Measurements from ENCODE around the gene SRGN. TPM values are rescaled to one million over a fixed set of nuclear protein-coding genes. Genes with fewer than 3 reads are reported as not detected.

SRGN gene
- total and polyA plus RNA-seq, 2 of the 13 experiments (the other 11 are each of a cell fraction or from before 2014, with no cell fraction given), result 0.09 TPM; not detected in 1

- TF ChIP-seq ZNF513 (CRISPR knock-in tag; conservative IDR thresholded peaks at IDR 0.05) (no peak), SIX4 (CRISPR knock-in tag; IDR thresholded peaks at IDR 0.05) (no peak), SRSF1 (optimal IDR thresholded peaks at IDR 0.05; ENCODE audit: low read depth, low read length) (peak; percentile 31), GABPA (IDR thresholded peaks at IDR 0.05; ENCODE audit: low read depth, low read length) (no peak), GABPA (CRISPR knock-in tag; IDR thresholded peaks at IDR 0.05; ENCODE audit: low read depth) (peak; percentile 53), LRRFIP1 (CRISPR knock-in tag; conservative IDR thresholded peaks at IDR 0.05) (no peak), NRL (CRISPR knock-in tag; IDR thresholded peaks at IDR 0.05; ENCODE audit: borderline replicate concordance) (no peak; the same call in 1 of the 2 replicates), ZNF34 (CRISPR knock-in tag; IDR thresholded peaks at IDR 0.05; ENCODE audit: borderline replicate concordance) (0 out of 2 replicates have a peak, but pooled peaks have one; percentile 53), TIGD3 (CRISPR knock-in tag; IDR thresholded peaks at IDR 0.05; ENCODE audit: borderline replicate concordance) (no peak), SMARCE1 (IDR thresholded peaks at IDR 0.05; ENCODE audit: borderline replicate concordance) (no peak), ZNF678 (CRISPR knock-in tag; IDR thresholded peaks at IDR 0.05) (peak; percentile 30; the same call in 1 of the 2 replicates), ZNF737 (CRISPR knock-in tag; IDR thresholded peaks at IDR 0.05; ENCODE audit: borderline replicate concordance) (no peak), HNRNPH1 (optimal IDR thresholded peaks at IDR 0.05; ENCODE audit: low read depth, low read length) (no peak), GFI1 (CRISPR knock-in tag; IDR thresholded peaks at IDR 0.05; ENCODE audit: borderline replicate concordance) (no peak), ZNF616 (CRISPR knock-in tag; IDR thresholded peaks at IDR 0.05; ENCODE audit: low read depth) (no peak; the same call in 1 of the 2 replicates), ZNF710 (CRISPR knock-in tag; IDR thresholded peaks at IDR 0.05; ENCODE audit: borderline replicate concordance) (no peak; the same call in 1 of the 2 replicates), PAWR (CRISPR knock-in tag; IDR thresholded peaks at IDR 0.05; ENCODE audit: borderline replicate concordance) (no peak), SUZ12 (IDR thresholded peaks at IDR 0.05; ENCODE audit: low read depth, low read length) (no peak), TGIF2 (CRISPR knock-in tag; IDR thresholded peaks at IDR 0.05) (no peak), TARDBP (CRISPR knock-in tag; IDR thresholded peaks at IDR 0.05) (no peak), NFKB2 (CRISPR knock-in tag; IDR thresholded peaks at IDR 0.05; ENCODE audit: borderline replicate concordance) (peak; percentile 60), ARNTL (CRISPR knock-in tag; IDR thresholded peaks at IDR 0.05) (peak; percentile 99), RXRA (CRISPR knock-in tag; IDR thresholded peaks at IDR 0.05) (no peak; the same call in 1 of the 2 replicates)
Observed at GRCh38 chr10:69123747-69124562, 36.1 kb downstream of the SRGN start, which contains the start of gene VPS26A (continued).
